HepG2 (cell line): ENCODE results near the gene EIF5A. TPM values are rescaled to one million over a fixed set of nuclear protein-coding genes. Genes with fewer than 3 reads are reported as not detected.

Experiments used
- ADNP ChIP-seq: sonication (generic); formaldehyde crosslinking; IDR thresholded peaks from 2 replicates; pipeline ENCODE4 v1.4.0; 2020; ENCODE audit warnings: missing genetic modification reagents
- GABPB1 ChIP-seq: IDR thresholded peaks from 2 replicates; pipeline ENCODE4 v1.6.1; 2016; ENCODE audit warnings: mild to moderate bottlenecking, missing genetic modification reagents, moderate library complexity, missing compliant biosample characterization
- KDM3A ChIP-seq: IDR thresholded peaks from 2 replicates; pipeline ENCODE4 v1.6.1; 2018; ENCODE audit warnings: low read depth, missing compliant biosample characterization
- MEF2D ChIP-seq: sonication (generic); formaldehyde crosslinking; IDR thresholded peaks from 2 replicates; pipeline ENCODE4 v1.5.1; 2020; ENCODE audit warnings: mild to moderate bottlenecking, missing genetic modification reagents
- MTA1 ChIP-seq: sonication (generic); formaldehyde crosslinking; IDR thresholded peaks from 2 replicates; pipeline ENCODE4 v1.4.0; 2020; ENCODE audit warnings: missing genetic modification reagents, mild to moderate bottlenecking, borderline replicate concordance
- NFIB ChIP-seq: sonication (generic); formaldehyde crosslinking; IDR thresholded peaks from 2 replicates; pipeline ENCODE4 v1.9.0; 2021; ENCODE audit warnings: missing genetic modification reagents, mild to moderate bottlenecking, borderline replicate concordance
- NR2C2 ChIP-seq: sonication (generic); formaldehyde crosslinking; IDR thresholded peaks from 2 replicates; pipeline ENCODE4 v1.4.0; 2020; ENCODE audit warnings: missing genetic modification reagents, mild to moderate bottlenecking, moderate library complexity, borderline replicate concordance
- PITX1 ChIP-seq: sonication (generic); formaldehyde crosslinking; IDR thresholded peaks from 2 replicates; pipeline ENCODE4 v1.5.1; 2020; ENCODE audit warnings: mild to moderate bottlenecking, missing genetic modification reagents
- PPARG ChIP-seq: conservative IDR thresholded peaks from 2 replicates; pipeline ENCODE4 v1.6.1; 2016; ENCODE audit warnings: missing biosample characterization, missing genetic modification reagents
- RAD21 ChIP-seq: fragments of 450-650 bp; formaldehyde crosslinking; IDR thresholded peaks from 2 replicates; pipeline ENCODE4 v1.5.0; 2020; ENCODE audit warnings: mild to moderate bottlenecking
- RFXANK ChIP-seq: IDR thresholded peaks from 2 replicates; pipeline ENCODE4 v1.6.1; 2016
- SALL1 ChIP-seq: sonication (generic); formaldehyde crosslinking; IDR thresholded peaks from 2 replicates; pipeline ENCODE4 v1.8.0; 2022; ENCODE audit warnings: mild to moderate bottlenecking, missing genetic modification reagents
- SATB2 ChIP-seq: sonication (generic); formaldehyde crosslinking; IDR thresholded peaks from 2 replicates; pipeline ENCODE4 v1.5.0; 2020; ENCODE audit warnings: missing genetic modification reagents
- TBX2 ChIP-seq: sonication (generic); formaldehyde crosslinking; IDR thresholded peaks from 2 replicates; pipeline ENCODE4 v1.5.0; 2020; ENCODE audit warnings: missing genetic modification reagents, mild to moderate bottlenecking, borderline replicate concordance
- ZBTB3 ChIP-seq: sonication (generic); formaldehyde crosslinking; IDR thresholded peaks from 2 replicates; pipeline ENCODE4 v1.4.0; 2020; ENCODE audit warnings: low read depth, mild to moderate bottlenecking, moderate library complexity, missing genetic modification reagents, borderline replicate concordance
- ZNF468 ChIP-seq: sonication (generic); formaldehyde crosslinking; IDR thresholded peaks from 2 replicates; pipeline ENCODE4 v1.8.0; 2022; ENCODE audit warnings: mild to moderate bottlenecking, moderate library complexity, missing genetic modification reagents
- ZNF549 ChIP-seq: sonication (generic); formaldehyde crosslinking; IDR thresholded peaks from 2 replicates; pipeline ENCODE4 v1.5.0; 2020; ENCODE audit warnings: missing genetic modification reagents
- ZNF563 ChIP-seq: sonication (generic); formaldehyde crosslinking; IDR thresholded peaks from 2 replicates; pipeline ENCODE4 v1.8.0; 2022; ENCODE audit warnings: mild to moderate bottlenecking, moderate library complexity, missing genetic modification reagents
- ZNF629 ChIP-seq: sonication (generic); formaldehyde crosslinking; conservative IDR thresholded peaks from 2 replicates; pipeline ENCODE4 v1.5.0; 2020; ENCODE audit warnings: missing genetic modification reagents
- ZNF766 ChIP-seq: sonication (generic); formaldehyde crosslinking; IDR thresholded peaks from 2 replicates; pipeline ENCODE4 v1.5.0; 2020; ENCODE audit warnings: missing genetic modification reagents, borderline replicate concordance
- polyA plus RNA-seq, 8 experiments: library from polyadenylated mRNA; depleted of rRNA in 3 of 8; stranded (reverse) in 7 of 8; unstranded in 1 of 8; fragments of >200 nt; fragmentation: Illumina TruSeq in 4 of 8; extraction: Trizol in 4 of 8; gene quantifications; 2 replicates each; pipeline versions ENCODE4 v1.2.1 to v1.2.3, GENCODE V29; 2011 to 2016; ENCODE audit warnings: low read depth in 4 of 8, missing spikeins in 1 of 8, mixed read lengths in 1 of 8; ENCODE audit not compliant: insufficient read depth in 1 of 8
- total RNA-seq, 5 experiments: library from RNA; depleted of rRNA; stranded (reverse); fragments of >200 nt; fragmentation: Illumina TruSeq; extraction: Trizol; gene quantifications; 2 replicates each; pipeline ENCODE4 v1.2.3, GENCODE V29; 2016; ENCODE audit warnings: low read depth in 1 of 5
- TF ChIP-seq, protein P1 (sequence below): sonication (generic); formaldehyde crosslinking; IDR thresholded peaks from 2 replicates; pipeline ENCODE4 v1.8.1; 2022; ENCODE audit warnings: low read depth, mild to moderate bottlenecking, missing genetic modification reagents
- TF ChIP-seq, protein P2 (sequence below): sonication (generic); formaldehyde crosslinking; IDR thresholded peaks from 2 replicates; pipeline ENCODE4 v1.4.0; 2020; ENCODE audit warnings: missing genetic modification reagents
- TF ChIP-seq, protein P3 (sequence below), 2 experiments: fragments of 450-650 bp in 1 of 2; sonication (generic) in 1 of 2; formaldehyde crosslinking; IDR thresholded peaks; 2 replicates each; pipeline versions ENCODE4 v1.5.0 to v1.8.0; 2020 to 2022; ENCODE audit warnings: mild to moderate bottlenecking in 1 of 2, missing genetic modification reagents in 1 of 2
- TF ChIP-seq, protein P4 (sequence below): sonication (generic); formaldehyde crosslinking; IDR thresholded peaks from 2 replicates; pipeline ENCODE4 v1.8.1; 2023; ENCODE audit warnings: mild to moderate bottlenecking, moderate library complexity, missing genetic modification reagents

Gene EIF5A
- total and polyA plus RNA-seq, 2 of the 13 experiments (the other 11 are each of a cell fraction or from before 2014, with no cell fraction given) = 319 to 337 TPM

DNA sequence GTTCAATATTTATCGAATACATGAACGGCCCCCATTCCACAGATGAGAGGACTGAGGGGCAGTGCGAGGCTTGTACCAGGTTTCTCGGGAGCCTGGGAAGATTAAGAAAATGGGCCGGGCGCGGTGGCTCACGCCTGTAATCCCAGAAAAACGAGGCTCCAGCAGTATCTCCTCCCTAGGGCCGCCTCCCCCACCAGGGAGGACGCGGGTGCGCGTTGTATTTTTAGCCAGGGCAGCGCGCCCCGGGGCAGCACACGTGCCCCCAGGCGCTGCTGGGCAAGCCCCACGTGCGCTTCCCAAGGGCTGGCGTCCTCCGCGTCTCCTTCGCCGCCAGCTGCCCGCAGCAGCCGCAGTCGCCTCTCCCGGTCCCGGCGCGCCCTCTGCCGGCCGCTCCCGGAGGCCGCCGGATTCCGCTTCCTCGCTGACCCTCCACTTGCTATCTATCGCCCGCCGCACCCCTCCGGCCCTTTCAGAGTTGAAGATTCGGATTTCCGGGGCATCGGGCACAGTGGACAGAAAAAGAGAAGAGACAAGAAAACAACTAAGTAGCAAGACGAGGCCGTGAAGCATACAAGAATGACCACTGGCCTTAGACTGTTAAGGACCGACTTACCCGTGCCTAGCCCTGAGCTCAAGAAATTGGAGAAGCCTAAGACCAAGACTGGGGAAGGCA, 11.1 kb upstream of the EIF5A start (continued):
- TF ChIP-seq ZNF629 (CRISPR knock-in tag) (peak; percentile 75), TBX2 (CRISPR knock-in tag) (peak; percentile 58), PITX1 (CRISPR knock-in tag) (no peak), RFXANK (CRISPR knock-in tag) (no peak), ZNF766 (peak; percentile 64; the same call in 1 of the 2 replicates), RAD21 (CRISPR knock-in tag) (peak; percentile 99), SALL1 (CRISPR knock-in tag) (peak; percentile 68), ADNP (no peak), SATB2 (no peak), MTA1 (CRISPR knock-in tag) (no peak), GABPB1 (peak; percentile 74; the same call in 1 of the 2 replicates), KDM3A (peak; percentile 89), ZNF468 (0 out of 2 replicates have a peak, but pooled peaks have one; percentile 30), ZNF549 (CRISPR knock-in tag) (no peak), PPARG (CRISPR knock-in tag) (0 out of 2 replicates have a peak, but pooled peaks have one; percentile 23), MEF2D (CRISPR knock-in tag) (no peak), NR2C2 (0 out of 2 replicates have a peak, but pooled peaks have one; percentile 21), ZNF563 (peak; percentile 80), NFIB (CRISPR knock-in tag) (no peak), ZBTB3 (no peak)
- TF ChIP-seq, protein P1, sequence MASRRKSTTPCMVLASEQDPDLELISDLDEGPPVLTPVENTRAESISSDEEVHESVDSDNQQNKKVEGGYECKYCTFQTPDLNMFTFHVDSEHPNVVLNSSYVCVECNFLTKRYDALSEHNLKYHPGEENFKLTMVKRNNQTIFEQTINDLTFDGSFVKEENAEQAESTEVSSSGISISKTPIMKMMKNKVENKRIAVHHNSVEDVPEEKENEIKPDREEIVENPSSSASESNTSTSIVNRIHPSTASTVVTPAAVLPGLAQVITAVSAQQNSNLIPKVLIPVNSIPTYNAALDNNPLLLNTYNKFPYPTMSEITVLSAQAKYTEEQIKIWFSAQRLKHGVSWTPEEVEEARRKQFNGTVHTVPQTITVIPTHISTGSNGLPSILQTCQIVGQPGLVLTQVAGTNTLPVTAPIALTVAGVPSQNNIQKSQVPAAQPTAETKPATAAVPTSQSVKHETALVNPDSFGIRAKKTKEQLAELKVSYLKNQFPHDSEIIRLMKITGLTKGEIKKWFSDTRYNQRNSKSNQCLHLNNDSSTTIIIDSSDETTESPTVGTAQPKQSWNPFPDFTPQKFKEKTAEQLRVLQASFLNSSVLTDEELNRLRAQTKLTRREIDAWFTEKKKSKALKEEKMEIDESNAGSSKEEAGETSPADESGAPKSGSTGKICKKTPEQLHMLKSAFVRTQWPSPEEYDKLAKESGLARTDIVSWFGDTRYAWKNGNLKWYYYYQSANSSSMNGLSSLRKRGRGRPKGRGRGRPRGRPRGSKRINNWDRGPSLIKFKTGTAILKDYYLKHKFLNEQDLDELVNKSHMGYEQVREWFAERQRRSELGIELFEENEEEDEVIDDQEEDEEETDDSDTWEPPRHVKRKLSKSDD (CRISPR knock-in tag) = peak; percentile 62; the same call in 1 of the 2 replicates
- TF ChIP-seq, protein P2, sequence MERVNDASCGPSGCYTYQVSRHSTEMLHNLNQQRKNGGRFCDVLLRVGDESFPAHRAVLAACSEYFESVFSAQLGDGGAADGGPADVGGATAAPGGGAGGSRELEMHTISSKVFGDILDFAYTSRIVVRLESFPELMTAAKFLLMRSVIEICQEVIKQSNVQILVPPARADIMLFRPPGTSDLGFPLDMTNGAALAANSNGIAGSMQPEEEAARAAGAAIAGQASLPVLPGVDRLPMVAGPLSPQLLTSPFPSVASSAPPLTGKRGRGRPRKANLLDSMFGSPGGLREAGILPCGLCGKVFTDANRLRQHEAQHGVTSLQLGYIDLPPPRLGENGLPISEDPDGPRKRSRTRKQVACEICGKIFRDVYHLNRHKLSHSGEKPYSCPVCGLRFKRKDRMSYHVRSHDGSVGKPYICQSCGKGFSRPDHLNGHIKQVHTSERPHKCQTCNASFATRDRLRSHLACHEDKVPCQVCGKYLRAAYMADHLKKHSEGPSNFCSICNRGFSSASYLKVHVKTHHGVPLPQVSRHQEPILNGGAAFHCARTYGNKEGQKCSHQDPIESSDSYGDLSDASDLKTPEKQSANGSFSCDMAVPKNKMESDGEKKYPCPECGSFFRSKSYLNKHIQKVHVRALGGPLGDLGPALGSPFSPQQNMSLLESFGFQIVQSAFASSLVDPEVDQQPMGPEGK (CRISPR knock-in tag) = peak; percentile 53; the same call in 1 of the 2 replicates
- TF ChIP-seq, protein P3, sequence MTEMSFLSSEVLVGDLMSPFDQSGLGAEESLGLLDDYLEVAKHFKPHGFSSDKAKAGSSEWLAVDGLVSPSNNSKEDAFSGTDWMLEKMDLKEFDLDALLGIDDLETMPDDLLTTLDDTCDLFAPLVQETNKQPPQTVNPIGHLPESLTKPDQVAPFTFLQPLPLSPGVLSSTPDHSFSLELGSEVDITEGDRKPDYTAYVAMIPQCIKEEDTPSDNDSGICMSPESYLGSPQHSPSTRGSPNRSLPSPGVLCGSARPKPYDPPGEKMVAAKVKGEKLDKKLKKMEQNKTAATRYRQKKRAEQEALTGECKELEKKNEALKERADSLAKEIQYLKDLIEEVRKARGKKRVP (CRISPR knock-in tag; IDR thresholded peaks at IDR 0.05) = 0 out of 4 replicates have a peak, but pooled peaks of 1 of the 2 experiments have one; percentile 35
- TF ChIP-seq, protein P4, sequence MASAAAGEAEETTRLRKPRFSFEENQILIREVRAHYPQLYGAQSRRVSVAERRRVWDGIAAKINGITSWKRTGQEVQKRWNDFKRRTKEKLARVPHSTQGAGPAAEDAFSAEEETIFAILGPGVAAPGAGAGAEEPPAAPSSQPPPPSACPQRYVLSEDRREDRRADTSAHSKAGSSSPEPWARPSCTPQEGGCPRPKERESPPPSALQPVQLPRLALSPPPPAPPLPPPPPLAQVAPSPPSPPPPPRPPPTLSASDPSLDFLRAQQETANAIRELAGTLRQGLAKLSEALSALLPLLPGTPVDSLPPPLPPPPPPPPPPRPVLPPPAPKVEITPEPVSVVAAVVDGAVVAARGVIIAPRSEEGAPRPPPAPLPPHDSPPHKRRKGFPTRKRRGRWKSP = peak; percentile 64; the same call in 1 of the 2 replicates
